ENCODE data around the gene SAG. TPM values are rescaled to one million over a fixed set of nuclear protein-coding genes. Genes with fewer than 3 reads are reported as not detected.

SAG gene
- total RNA-seq, 4 donors from 2014 or later = not detected

- TF ChIP-seq POLR2AphosphoS5 (IDR thresholded peaks at IDR 0.05) (no peak), POLR2A (IDR thresholded peaks at IDR 0.05; ENCODE audit: low read depth) (no peak), CTCF (IDR thresholded peaks at IDR 0.05) (no peak)
- H3K36me3 ChIP-seq = peaks cover 0 to 4% (median 0%) of the 10 kb centered on the region in 4 donors
- DNase-seq (ENCODE audit: extremely low spot score) = no peak
- peaks cover 43 to 59% (median 51%) of the 10 kb centered on the region in 4 donors for H3K4me1 ChIP-seq
- intact Hi-C loops (cut with DNase I) = no loop called here
- H3K27me3 ChIP-seq = no peaks in the 10 kb centered on the region
- no peak overlapping the region for H3K4me3 ChIP-seq
- 77% methylated on average over 14 of the region's 14 CpGs for WGBS
- peak overlapping the region; percentile 81 to 89 (median 86) for H3K27ac ChIP-seq (replicated peaks in 1 of 4)
- H3K9me3 ChIP-seq = no peaks in the 10 kb centered on the region
Observed at GRCh38 chr2:233385489-233386044, 78.0 kb downstream of the SAG start.

- Histone ChIP-seq H3K27me3 (no peaks in the 10 kb centered on the region), H3K4me3 (peak overlapping the region; percentile 7 to 39 (median 28)), H3K36me3 (peaks cover 0 to 6% (median 2%) of the 10 kb centered on the region in 4 donors), H3K27ac (replicated peaks in 1 of 4) (peak overlapping the region; percentile 81 to 89 (median 86)), H3K4me1 (peaks cover 43 to 59% (median 51%) of the 10 kb centered on the region in 4 donors), H3K9me3 (no peaks in the 10 kb centered on the region)
- WGBS = 33% methylated on average over 5 of the region's 13 CpGs
- no peak for DNase-seq (ENCODE audit: extremely low spot score)
- no peak for TF ChIP-seq POLR2AphosphoS5 (IDR thresholded peaks at IDR 0.05)
- TF ChIP-seq POLR2A (IDR thresholded peaks at IDR 0.05; ENCODE audit: low read depth) = no peak
- TF ChIP-seq EP300 (IDR thresholded peaks at IDR 0.05) = no peak
- TF ChIP-seq CTCF (IDR thresholded peaks at IDR 0.05) = no peak
- intact Hi-C loops (cut with DNase I) = no loop called here
Observed at GRCh38 chr2:233386382-233387041, 78.9 kb downstream of the SAG start.

GRCh38 chr2:233387225-233387624, 79.6 kb downstream of the SAG start:
- WGBS = 62% methylated on average over 13 of the region's 13 CpGs
- no peak for DNase-seq (ENCODE audit: extremely low spot score)
- intact Hi-C loops (cut with DNase I) = no loop called here
- Histone ChIP-seq H3K27ac (replicated peaks in 1 of 4) (peak overlapping the region; percentile 81 to 89 (median 86)), H3K36me3 (peaks cover 0 to 8% (median 3%) of the 10 kb centered on the region in 4 donors), H3K9me3 (no peaks in the 10 kb centered on the region), H3K27me3 (no peaks in the 10 kb centered on the region), H3K4me1 (peaks cover 43 to 59% (median 51%) of the 10 kb centered on the region in 4 donors), H3K4me3 (peak overlapping the region; percentile 24 to 44 (median 35))
- TF ChIP-seq POLR2AphosphoS5 (IDR thresholded peaks at IDR 0.05) = no peak
- peak; percentile 48 for TF ChIP-seq EP300 (IDR thresholded peaks at IDR 0.05)

GRCh38 chr2:233387667-233388528, 80.3 kb downstream of the SAG start:
- peak in 1 of 3 experiments; percentile 4 for TF ChIP-seq CTCF (IDR thresholded peaks at IDR 0.05)
- peak; percentile 84 to 86 for TF ChIP-seq POLR2AphosphoS5 (IDR thresholded peaks at IDR 0.05)
- TF ChIP-seq EP300 (IDR thresholded peaks at IDR 0.05) = no peak
- WGBS = 26% methylated on average over 23 of the region's 25 CpGs
- Histone ChIP-seq H3K9me3 (no peaks in the 10 kb centered on the region), H3K36me3 (peaks cover 0 to 8% (median 3%) of the 10 kb centered on the region in 4 donors), H3K4me1 (peaks cover 43 to 59% (median 51%) of the 10 kb centered on the region in 4 donors), H3K4me3 (peak overlapping the region; percentile 24 to 44 (median 35)), H3K27me3 (no peaks in the 10 kb centered on the region), H3K27ac (replicated peaks in 1 of 4) (peak overlapping the region; percentile 81 to 89 (median 86))
- intact Hi-C loops (cut with DNase I) = loop anchor here (2.0 kb wide), 1 partner anchor 33 kb away; the partner anchor contains the start of gene DGKD
- DNase-seq (ENCODE audit: extremely low spot score) = peak; percentile 97
